ENCODE results near the gene STK33. TPM values are rescaled to one million over a fixed set of nuclear protein-coding genes. Genes with fewer than 3 reads are reported as not detected.

STK33 gene
- total RNA-seq, 1 donor from 2014 or later, result 9.5 TPM

DNA sequence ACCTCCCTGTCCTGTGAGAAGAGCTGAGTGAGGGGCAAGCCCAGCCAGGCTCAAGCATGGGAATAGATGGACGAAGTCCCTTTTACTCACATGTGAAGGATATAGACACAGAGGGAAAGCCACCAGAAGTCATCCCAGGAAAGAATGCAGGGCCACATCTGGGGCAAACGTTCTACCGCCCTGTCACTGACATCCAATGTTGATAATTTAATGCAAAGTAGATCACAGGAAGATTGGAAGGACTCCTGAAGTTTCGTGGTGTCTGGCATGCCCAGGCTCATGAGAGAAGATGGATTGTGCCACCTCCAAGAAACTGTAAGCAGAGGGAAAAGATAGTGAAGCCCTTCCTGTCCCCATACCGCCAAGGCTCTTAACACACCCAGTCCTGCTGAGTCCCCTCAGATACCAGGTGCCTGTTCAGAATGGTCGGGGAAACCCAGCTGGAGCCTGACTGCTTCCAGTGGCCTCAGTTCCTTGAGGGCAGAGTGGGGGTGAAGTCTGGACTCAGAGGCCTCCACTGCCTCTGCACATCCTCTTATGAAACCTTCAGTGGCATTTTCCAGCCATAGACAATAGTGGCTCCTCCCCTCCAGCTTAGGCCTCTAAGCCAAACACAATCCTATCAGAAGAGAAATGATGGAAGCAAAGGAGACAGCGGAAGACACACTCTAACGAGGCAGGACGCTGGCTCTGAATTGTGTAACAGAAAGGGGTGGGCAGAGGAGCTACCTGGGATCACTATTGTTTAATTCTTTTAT, 7.5 kb upstream of the STK33 start:
- no peak for DNase-seq

DNA sequence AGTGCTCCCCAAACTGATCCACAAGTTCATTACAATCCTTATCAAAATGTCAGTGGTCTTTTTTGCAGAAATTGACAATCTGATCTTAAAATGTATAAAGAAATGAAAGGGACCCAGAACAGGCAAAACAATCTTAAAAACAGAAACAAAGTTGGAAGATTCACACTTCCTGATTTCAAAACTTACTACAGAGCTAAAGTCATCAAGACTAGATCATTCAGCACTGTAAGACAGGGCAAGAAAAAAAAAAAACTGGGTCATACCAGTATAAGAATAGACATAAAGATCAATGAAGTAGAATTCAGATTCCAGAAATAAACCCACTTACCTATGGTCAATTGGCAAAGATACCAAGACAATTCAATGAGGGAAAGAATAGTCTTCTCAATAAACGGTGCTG, 4.5 kb upstream of the STK33 start:
- DNase-seq, result no peak

DNA sequence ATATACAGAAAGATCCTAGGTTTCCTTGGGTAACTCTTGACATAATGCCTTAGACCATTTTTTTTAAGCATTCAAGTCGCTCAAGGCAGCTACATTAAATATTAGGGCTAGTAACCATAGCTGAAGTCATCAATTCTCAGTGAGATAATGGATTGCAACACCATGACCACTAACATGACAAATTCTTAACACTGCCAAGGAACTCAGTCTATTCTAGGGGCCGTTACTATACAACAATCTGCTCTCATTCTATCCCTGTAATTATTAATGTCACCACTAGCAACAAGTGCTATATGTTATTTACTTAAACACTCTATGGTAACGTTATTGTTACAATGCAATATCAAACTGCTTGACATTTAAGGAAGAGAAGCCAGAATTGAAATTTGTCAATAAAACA, 3.2 kb upstream of the STK33 start:
- no peak for DNase-seq

GRCh38 chr11:8596504-8597046, 2.5 kb upstream of the STK33 start:
- no peak for DNase-seq

GRCh38 chr11:8593455-8593854, 573 bp downstream of the STK33 start:
- DNase-seq, result no peak

GRCh38 chr11:8587915-8588314, 6.1 kb downstream of the STK33 start:
- DNase-seq, result no peak

DNA sequence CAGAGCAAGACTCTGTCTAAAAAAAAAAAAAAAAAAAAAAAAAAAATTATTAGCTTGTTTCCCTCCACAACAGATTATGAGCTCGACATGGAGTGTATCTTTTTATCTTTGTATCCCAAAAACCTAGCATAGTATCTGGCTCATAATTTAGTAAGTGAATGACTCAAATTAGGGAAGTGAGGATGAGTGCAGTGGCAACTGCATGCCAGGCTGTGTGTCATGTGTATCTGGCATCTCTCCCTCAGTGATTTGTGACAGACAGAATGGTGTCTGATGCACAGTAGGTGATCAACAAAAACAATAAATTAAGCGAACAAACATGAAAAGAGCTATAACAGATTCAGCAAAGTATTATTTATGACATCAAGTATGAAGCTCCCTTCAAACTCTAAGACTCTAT, 7.2 kb downstream of the STK33 start:
- DNase-seq, result no peak

GRCh38 chr11:8586184-8586583, 7.8 kb downstream of the STK33 start:
- DNase-seq, result no peak

- no peak for DNase-seq
Measured at GRCh38 chr11:8584511-8584910, 9.5 kb downstream of the STK33 start.

DNA sequence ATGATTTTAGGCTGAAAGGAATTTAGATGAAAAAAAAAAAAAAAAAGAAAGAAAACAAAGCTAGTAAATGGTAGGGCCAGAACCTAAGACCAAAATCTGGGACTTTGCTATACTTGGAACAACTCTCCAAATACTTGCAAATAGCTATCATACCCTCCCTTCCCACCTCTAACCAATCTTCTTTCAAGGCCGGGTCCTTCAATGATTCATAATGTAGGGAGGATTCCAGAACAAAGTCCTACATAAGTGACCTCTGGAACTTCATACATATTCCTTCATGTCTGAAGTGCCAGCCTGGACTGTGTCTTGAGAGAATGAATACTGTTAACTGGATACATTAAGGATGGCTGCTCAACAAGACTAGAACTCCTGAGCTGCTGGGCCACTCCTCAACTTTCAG, 9.9 kb downstream of the STK33 start:
- no peak for DNase-seq

DNA sequence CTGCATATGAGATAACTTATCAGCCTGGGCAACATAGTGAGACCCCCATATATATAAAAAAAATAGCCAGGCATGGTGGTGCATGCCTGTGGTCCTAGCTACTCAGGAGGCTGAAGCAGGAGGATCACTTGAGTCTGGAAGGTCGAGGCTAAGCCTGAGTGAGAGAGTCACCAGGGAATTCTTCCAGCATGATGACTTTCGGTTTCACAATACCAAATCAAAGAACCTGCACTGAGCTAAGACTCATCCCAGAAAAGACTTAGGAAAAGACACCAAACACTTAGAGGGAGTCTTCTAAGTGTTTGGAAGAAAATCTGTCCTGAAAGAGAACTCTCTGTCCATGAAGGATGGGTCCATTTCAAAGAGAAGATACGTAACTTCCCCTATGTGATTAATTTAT, 12.7 kb downstream of the STK33 start:
- DNase-seq, result no peak

DNA sequence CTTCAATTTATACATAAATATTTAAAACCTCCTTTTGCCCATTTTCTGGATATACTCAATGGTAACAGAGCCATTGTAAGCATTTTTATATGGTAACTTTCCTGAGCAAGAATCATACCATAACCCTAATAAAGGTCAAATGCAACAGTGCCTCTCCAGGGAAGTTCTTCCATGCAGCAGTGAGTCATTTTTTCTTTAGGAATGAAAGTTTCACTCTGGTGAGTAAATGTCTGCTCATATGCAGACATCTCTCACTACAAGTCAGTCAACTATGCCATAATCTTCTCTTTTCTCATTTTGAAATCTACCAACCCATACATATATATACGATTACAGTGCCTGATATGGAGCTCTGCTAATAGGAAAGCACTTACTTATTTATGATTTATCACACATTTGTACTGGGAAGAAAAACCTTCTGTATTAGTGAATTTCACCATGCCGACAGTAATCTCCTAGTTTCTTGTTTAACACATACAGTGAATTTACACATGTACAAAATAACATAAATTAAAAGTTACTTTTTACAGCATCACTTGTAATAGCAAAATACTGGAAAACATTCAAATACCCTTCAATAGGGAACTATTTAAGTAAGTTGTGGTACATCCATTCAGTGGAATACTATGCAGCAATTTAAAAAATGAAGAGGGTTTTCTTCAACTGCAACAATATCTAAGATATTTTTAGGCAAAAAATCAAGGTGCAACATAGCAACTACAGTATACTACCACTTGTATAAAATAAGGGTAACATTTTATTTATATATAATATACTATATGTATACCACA, 16.0 kb downstream of the STK33 start:
- DNase-seq, result no peak

DNA sequence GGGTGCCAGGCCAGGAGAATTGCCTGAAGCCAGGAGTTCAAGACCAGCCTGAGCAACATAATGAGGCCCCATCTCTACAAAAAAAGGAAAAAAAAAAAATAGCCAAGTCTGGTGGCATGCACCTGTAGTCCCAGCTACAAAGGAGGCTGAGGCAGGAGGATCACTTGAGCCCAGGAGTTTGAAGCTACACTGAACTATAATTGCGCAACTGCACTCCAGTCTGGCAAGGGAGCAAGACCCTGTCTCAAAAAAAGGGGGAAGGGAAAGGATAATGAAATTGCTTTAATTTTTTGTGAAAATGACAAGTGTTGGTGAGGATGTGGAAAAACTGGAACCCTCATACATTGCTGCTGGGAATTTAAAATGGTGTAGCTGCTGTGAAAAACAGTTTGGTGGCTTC, 19.2 kb downstream of the STK33 start:
- DNase-seq, result no peak

DNA sequence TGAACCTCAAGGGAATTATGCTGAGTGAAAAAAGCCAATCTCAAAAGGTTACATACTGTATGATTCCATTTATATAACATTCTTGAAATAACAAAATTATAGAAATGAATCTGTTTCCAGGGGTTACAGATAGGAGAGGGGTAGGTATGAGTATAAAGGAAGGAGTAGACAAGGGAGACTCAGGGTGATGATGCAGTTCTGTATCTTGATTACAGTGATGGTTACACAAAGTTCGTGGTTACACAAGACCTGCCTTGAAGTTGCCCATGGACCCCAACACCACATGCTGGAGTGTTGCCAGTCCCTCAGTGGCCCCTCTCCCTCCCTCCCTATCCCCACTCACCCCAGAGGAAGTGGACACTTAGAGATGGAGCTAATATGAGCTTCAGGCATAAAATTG, 20.3 kb downstream of the STK33 start:
- DNase-seq, result no peak

- DNase-seq, result no peak
Measured at GRCh38 chr11:8567602-8568198, 26.3 kb downstream of the STK33 start.

DNA sequence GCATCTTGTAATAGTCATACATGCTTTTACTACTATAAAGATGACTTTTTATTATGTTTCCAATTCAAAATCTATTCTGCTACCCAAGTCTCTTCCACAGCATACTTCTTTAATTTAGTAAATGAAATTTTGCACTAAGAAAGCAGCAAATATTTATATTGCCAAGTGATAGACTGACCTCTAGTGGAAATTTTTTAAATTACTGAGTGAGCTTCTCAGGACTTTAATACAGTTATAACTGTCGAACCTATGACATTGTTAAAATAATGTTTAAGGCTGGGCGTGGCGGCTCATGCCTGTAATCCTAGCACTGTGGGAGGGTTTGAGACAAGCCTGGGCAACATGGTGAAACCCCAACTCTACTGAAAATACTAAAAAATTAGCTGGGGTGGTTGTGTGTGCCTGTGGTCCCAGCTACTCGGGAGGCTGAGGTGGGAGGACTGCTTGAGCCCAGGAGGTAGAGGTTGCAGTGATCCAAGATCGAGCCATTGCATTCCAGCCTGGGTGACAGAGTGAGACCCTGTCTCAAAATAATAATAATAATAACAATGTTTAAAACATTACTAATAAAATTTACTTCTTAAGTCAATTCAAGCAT, 27.3 kb downstream of the STK33 start:
- no peak for DNase-seq

DNA sequence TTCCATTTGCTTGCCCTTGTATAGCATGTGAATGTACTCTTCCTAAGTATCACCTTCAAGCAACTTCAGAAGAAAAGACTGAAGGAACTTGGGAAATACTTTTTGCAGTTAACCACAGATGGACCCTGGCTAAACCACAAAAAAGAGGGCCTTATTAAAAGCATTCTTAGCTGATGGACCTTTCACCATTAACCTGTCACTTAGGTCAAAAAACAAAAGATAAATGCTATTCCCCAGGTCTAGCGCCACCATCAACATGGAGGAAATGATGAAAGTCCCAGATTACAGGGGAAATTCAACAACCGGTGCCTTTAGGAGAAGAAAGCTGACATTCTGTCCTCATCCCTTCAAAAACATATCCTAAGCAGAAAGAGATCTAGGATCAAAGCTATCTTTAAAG, 29.5 kb downstream of the STK33 start:
- DNase-seq, result no peak

GRCh38 chr11:8561461-8561860, 32.6 kb downstream of the STK33 start:
- no peak for DNase-seq

GRCh38 chr11:8558436-8558835, 35.6 kb downstream of the STK33 start:
- no peak for DNase-seq

GRCh38 chr11:8545698-8546366, 48.2 kb downstream of the STK33 start:
- no peak for DNase-seq

GRCh38 chr11:8544807-8545206, 49.2 kb downstream of the STK33 start:
- DNase-seq, result no peak

DNA sequence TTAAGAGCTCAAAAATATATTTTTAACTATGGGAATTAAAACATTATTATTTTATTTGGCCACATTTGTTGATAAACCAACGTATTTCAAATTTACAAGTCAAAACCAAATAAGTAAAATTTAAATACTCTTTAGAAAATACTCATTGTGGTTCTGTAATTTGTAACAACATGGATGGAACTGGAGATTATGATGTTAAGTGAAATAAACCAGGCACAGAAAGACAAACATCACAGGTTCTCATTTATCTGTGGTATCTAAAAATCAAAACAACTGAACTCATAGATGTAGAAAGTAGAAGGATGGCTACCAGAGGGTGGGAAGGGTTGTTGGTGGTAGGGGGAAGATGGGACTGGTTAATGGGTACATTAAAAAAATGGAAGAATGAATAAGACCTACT, 50.8 kb downstream of the STK33 start:
- no peak for DNase-seq
